ENCODE results near the gene AS3MT.

The AS3MT gene

GRCh38 chr10:102826148-102826796, 43.0 kb upstream of the AS3MT start:
- Histone ChIP-seq H3K79me2 (ENCODE audit: insufficient read depth, low read depth) (no peaks in the 10 kb centered on the region), H3K4me1 (ENCODE audit: low read depth, poor library complexity, severe bottlenecking) (no peaks in the 10 kb centered on the region), H2AFZ (ENCODE audit: low read depth) (no peak overlapping the region), H3K4me2 (no peak overlapping the region), H3K27me3 (ENCODE audit: insufficient read depth, low read depth) (no peaks in the 10 kb centered on the region), H4K20me1 (ENCODE audit: insufficient read depth) (no peaks in the 10 kb centered on the region), H3K27ac (no peak overlapping the region), H3K9ac (no peak overlapping the region), H3K4me3 (IDR thresholded peaks at IDR 0.05; ENCODE audit: insufficient read depth, low read depth, low read length) (no peak overlapping the region), H3K36me3 (ENCODE audit: insufficient read depth) (no peaks in the 10 kb centered on the region)
- no peak for TF ChIP-seq CTCF (conservative IDR thresholded peaks at IDR 0.05; ENCODE audit: low read depth, low read length)

GRCh38 chr10:102827597-102827975, 41.7 kb upstream of the AS3MT start:
- no peaks in the 10 kb centered on the region for H3K27me3 ChIP-seq (ENCODE audit: insufficient read depth, low read depth)

GRCh38 chr10:102831322-102832071, 37.8 kb upstream of the AS3MT start:
- no peaks in the 10 kb centered on the region for H4K20me1 ChIP-seq (ENCODE audit: insufficient read depth)
- no peaks in the 10 kb centered on the region for H3K27me3 ChIP-seq (ENCODE audit: insufficient read depth, low read depth)
- no peak overlapping the region for H3K9ac ChIP-seq
- H3K27ac ChIP-seq: no peak overlapping the region
- no peak overlapping the region for H3K4me2 ChIP-seq
- H2AFZ ChIP-seq (ENCODE audit: low read depth): no peak overlapping the region
- H3K4me3 ChIP-seq (IDR thresholded peaks at IDR 0.05; ENCODE audit: insufficient read depth, low read depth, low read length): no peak overlapping the region
- H3K79me2 ChIP-seq (ENCODE audit: insufficient read depth, low read depth): no peaks in the 10 kb centered on the region
- H3K4me1 ChIP-seq (ENCODE audit: low read depth, poor library complexity, severe bottlenecking): no peaks in the 10 kb centered on the region
- no peak for TF ChIP-seq CTCF (conservative IDR thresholded peaks at IDR 0.05; ENCODE audit: low read depth, low read length)
- H3K36me3 ChIP-seq (ENCODE audit: insufficient read depth): no peaks in the 10 kb centered on the region

More at GRCh38 chr10:102827597-102827975, 41.7 kb upstream of the AS3MT start:
- H4K20me1 ChIP-seq (ENCODE audit: insufficient read depth): no peaks in the 10 kb centered on the region
- no peaks in the 10 kb centered on the region for H3K79me2 ChIP-seq (ENCODE audit: insufficient read depth, low read depth)
- no peak for TF ChIP-seq CTCF (conservative IDR thresholded peaks at IDR 0.05; ENCODE audit: low read depth, low read length)
- no peaks in the 10 kb centered on the region for H3K36me3 ChIP-seq (ENCODE audit: insufficient read depth)
- H3K27ac ChIP-seq: no peak overlapping the region
- no peak overlapping the region for H3K9ac ChIP-seq
- H3K4me1 ChIP-seq (ENCODE audit: low read depth, poor library complexity, severe bottlenecking): no peaks in the 10 kb centered on the region
- H3K4me3 ChIP-seq (IDR thresholded peaks at IDR 0.05; ENCODE audit: insufficient read depth, low read depth, low read length): no peak overlapping the region
- H2AFZ ChIP-seq (ENCODE audit: low read depth): no peak overlapping the region
- H3K4me2 ChIP-seq: no peak overlapping the region

GRCh38 chr10:102832248-102832647, 37.0 kb upstream of the AS3MT start:
- H3K36me3 ChIP-seq (ENCODE audit: insufficient read depth): no peaks in the 10 kb centered on the region
- no peak overlapping the region for H3K27ac ChIP-seq
- no peak for TF ChIP-seq CTCF (conservative IDR thresholded peaks at IDR 0.05; ENCODE audit: low read depth, low read length)
- no peak overlapping the region for H3K4me2 ChIP-seq
- no peak overlapping the region for H2AFZ ChIP-seq (ENCODE audit: low read depth)
- no peaks in the 10 kb centered on the region for H3K27me3 ChIP-seq (ENCODE audit: insufficient read depth, low read depth)
- H3K79me2 ChIP-seq (ENCODE audit: insufficient read depth, low read depth): no peaks in the 10 kb centered on the region
- H3K9ac ChIP-seq: no peak overlapping the region
- H3K4me1 ChIP-seq (ENCODE audit: low read depth, poor library complexity, severe bottlenecking): no peaks in the 10 kb centered on the region
- H4K20me1 ChIP-seq (ENCODE audit: insufficient read depth): no peaks in the 10 kb centered on the region
- H3K4me3 ChIP-seq (IDR thresholded peaks at IDR 0.05; ENCODE audit: insufficient read depth, low read depth, low read length): no peak overlapping the region

All from KMS-11 (cell line).